GM19043 (cell line): ENCODE data around the gene MCRIP2.

Source experiments
- ATAC-seq: cut with Tn5 transposase; IDR thresholded peaks from one replicate; pipeline ENCODE4 v1.9.1; 2021; ENCODE audit warnings: low read depth; ENCODE audit not compliant: unreplicated experiment

The MCRIP2 gene

GRCh38 chr16:693364-693763, 51.7 kb downstream of the MCRIP2 start:
- ATAC-seq, result no peak

GRCh38 chr16:693766-694165, 52.1 kb downstream of the MCRIP2 start:
- no peak for ATAC-seq

- ATAC-seq, result no peak
Measured at GRCh38 chr16:694187-694862, 52.7 kb downstream of the MCRIP2 start.

- no peak for ATAC-seq
Measured at GRCh38 chr16:694863-695354, 53.3 kb downstream of the MCRIP2 start.

GRCh38 chr16:695355-696089, 53.9 kb downstream of the MCRIP2 start:
- no peak for ATAC-seq
